Measurements from ENCODE around the gene TADA2B. TPM values are rescaled to one million over a fixed set of nuclear protein-coding genes. Genes with fewer than 3 reads are reported as not detected.

TADA2B gene
- total RNA-seq, 1 donor from 2014 or later, result 21.2 TPM

DNA sequence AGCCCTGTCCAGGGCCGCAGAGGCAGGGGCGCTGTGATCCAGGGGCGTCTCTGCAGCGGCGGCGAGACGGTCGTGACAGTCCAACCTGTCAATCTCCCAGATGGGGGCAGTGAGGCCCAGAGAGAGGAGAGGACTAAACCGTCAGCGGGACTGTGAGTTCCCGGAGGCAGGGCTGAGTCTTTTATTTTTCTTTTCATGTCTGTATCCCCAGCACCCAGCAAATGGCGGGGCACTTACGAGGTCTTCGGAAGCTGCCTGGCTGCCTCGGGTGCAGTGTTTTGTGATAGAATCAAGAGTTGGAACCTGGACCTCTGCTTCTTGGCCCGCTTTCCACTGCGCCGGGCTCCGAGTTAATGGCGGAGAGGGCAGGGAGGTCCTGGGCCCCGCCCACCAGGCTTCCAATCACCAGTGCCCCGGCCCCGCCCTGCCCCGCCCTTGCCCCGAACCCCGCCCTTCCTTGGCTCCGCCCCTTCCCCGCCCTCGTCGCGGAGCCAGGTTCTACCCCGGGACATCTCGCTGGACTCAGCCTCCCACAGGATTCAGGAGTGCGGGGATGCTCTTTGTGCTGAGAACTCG, 59.9 kb downstream of the TADA2B start:
- Mint-ChIP-seq H3K4me1 (ENCODE audit: low read depth) (peaks cover 8% of the 10 kb centered on the region), H3K27ac (no peak overlapping the region), H3K9me3 (ENCODE audit: low read depth) (no peaks in the 10 kb centered on the region), H3K27me3 (peaks cover 31% of the 10 kb centered on the region), H3K36me3 (ENCODE audit: insufficient read depth) (no peaks in the 10 kb centered on the region), H3K4me3 (ENCODE audit: low read depth) (peak overlapping the region; percentile 74)
- no peak for TF ChIP-seq CTCF (IDR thresholded peaks at IDR 0.05; ENCODE audit: unreplicated experiment)
- DNase-seq (ENCODE audit: low spot score, unreplicated experiment), result peak; percentile 41

GRCh38 chr4:7103607-7104365, 60.6 kb downstream of the TADA2B start:
- Mint-ChIP-seq H3K36me3 (ENCODE audit: insufficient read depth) (no peaks in the 10 kb centered on the region), H3K4me1 (ENCODE audit: low read depth) (peaks cover 8% of the 10 kb centered on the region), H3K27ac (no peak overlapping the region), H3K27me3 (peaks cover 31% of the 10 kb centered on the region), H3K4me3 (ENCODE audit: low read depth) (peak overlapping the region; percentile 74), H3K9me3 (ENCODE audit: low read depth) (no peaks in the 10 kb centered on the region)
- no peak for TF ChIP-seq CTCF (IDR thresholded peaks at IDR 0.05; ENCODE audit: unreplicated experiment)
- DNase-seq (ENCODE audit: low spot score, unreplicated experiment), result no peak

- Mint-ChIP-seq H3K4me1 (ENCODE audit: low read depth) (peaks cover 8% of the 10 kb centered on the region), H3K4me3 (ENCODE audit: low read depth) (no peak overlapping the region), H3K9me3 (ENCODE audit: low read depth) (no peaks in the 10 kb centered on the region), H3K36me3 (ENCODE audit: insufficient read depth) (no peaks in the 10 kb centered on the region), H3K27me3 (peaks cover 33% of the 10 kb centered on the region), H3K27ac (no peak overlapping the region)
- TF ChIP-seq CTCF (IDR thresholded peaks at IDR 0.05; ENCODE audit: unreplicated experiment), result no peak
- no peak for DNase-seq (ENCODE audit: low spot score, unreplicated experiment)
Observed at GRCh38 chr4:7104366-7105031, 61.3 kb downstream of the TADA2B start.

DNA sequence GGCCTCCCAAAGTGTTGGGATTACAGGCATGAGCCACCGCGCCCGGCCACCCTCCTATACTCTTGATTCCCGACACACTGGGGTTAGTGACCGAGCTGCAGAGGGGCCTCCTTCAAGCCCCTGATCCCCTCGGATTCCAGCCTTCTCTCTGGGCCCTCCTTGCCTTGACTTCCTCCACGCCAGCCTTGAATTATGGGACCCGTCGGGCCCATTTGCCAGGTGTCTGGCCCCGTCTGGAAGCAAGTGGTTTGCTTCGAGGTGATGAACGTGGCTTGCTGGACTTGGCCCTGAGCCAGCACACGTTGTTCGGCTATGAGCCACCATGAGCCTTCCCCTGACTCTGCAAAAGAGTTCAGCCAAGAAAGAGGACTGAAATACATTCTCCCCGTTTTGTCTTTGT, 62.1 kb downstream of the TADA2B start:
- TF ChIP-seq CTCF (IDR thresholded peaks at IDR 0.05; ENCODE audit: unreplicated experiment), result no peak
- H3K27ac Mint-ChIP-seq, result peak overlapping the region; percentile 33
- peaks cover 2% of the 10 kb centered on the region for H3K9me3 Mint-ChIP-seq (ENCODE audit: low read depth)
- no peak overlapping the region for H3K4me3 Mint-ChIP-seq (ENCODE audit: low read depth)
- H3K36me3 Mint-ChIP-seq (ENCODE audit: insufficient read depth), result no peaks in the 10 kb centered on the region
- peaks cover 34% of the 10 kb centered on the region for H3K27me3 Mint-ChIP-seq
- H3K4me1 Mint-ChIP-seq (ENCODE audit: low read depth), result peaks cover 8% of the 10 kb centered on the region
- DNase-seq (ENCODE audit: low spot score, unreplicated experiment), result no peak

DNA sequence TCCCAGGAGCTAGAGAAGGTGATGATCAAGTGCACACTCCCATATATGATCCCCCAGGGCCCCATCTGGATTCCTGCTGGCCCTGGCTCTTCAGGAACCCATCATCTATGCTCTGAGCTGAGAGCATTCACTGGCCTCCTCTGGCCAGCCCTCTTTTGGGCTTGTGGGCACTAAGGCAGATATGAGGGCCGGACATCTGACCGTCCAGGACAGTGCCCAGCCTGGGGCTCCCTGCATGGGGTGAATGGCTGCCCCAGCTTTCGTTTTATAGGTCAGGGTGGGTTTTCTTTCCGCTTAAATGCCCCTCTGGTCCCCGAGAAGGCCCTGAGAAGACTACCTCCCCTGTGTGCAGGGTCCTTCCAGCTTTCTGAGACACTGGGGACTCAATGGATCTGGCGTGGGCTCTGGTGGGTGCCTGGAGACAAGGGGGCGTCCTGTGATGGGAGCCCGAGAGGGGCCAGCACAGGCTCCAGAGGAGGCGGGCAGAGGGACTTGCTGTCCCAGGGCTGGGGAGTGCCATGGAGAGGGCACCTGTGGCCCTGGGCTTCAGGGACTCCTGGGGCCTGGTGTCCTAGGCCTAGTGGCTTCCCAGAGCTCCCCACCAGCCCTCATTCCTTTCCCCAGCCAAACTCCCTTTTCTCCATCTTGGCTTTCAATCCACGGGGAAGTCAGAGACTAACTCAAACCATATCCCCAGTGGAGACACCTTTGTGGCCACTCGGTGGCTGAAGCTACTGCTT, 64.2 kb downstream of the TADA2B start:
- TF ChIP-seq CTCF (IDR thresholded peaks at IDR 0.05; ENCODE audit: unreplicated experiment), result no peak
- Mint-ChIP-seq H3K4me3 (ENCODE audit: low read depth) (no peak overlapping the region), H3K4me1 (ENCODE audit: low read depth) (peaks cover 5% of the 10 kb centered on the region), H3K9me3 (ENCODE audit: low read depth) (peaks cover 6% of the 10 kb centered on the region), H3K27ac (no peak overlapping the region), H3K27me3 (peaks cover 29% of the 10 kb centered on the region), H3K36me3 (ENCODE audit: insufficient read depth) (no peaks in the 10 kb centered on the region)
- DNase-seq (ENCODE audit: low spot score, unreplicated experiment), result no peak
